ENCODE measurements around the gene TARS3. TPM values are rescaled to one million over a fixed set of nuclear protein-coding genes. Genes with fewer than 3 reads are reported as not detected.
A peak's percentile ranks its signal among the peaks of the same experiment; 100 is the strongest.

Gene TARS3
- total and polyA plus RNA-seq, 3 donors from 2014 or later: 10.3 to 40.2 (median 25.0) TPM

- TF ChIP-seq POLR2A (IDR thresholded peaks at IDR 0.05): no peak
- TF ChIP-seq CTCF (IDR thresholded peaks at IDR 0.05): no peak
- Histone ChIP-seq H3K27ac (peak overlapping the region; percentile 89 to 92), H3K4me1 (peaks cover 17% of the 10 kb centered on the region), H3K4me3 (peak overlapping the region; percentile 80 to 89), H3K27me3 (no peaks in the 10 kb centered on the region), H3K9me3 (no peaks in the 10 kb centered on the region), H3K36me3 (ENCODE audit: low read depth, missing control alignments) (no peaks in the 10 kb centered on the region)
- 0 to 1% methylated on average over 14 to 32 of the region's 32 CpGs for WGBS, 2 donors
- intact Hi-C loops (cut with DNase I; ENCODE audit: low total_unique reads): no loop called here
- DNase-seq: peak; percentile 57
Measured at GRCh38 chr15:101651554-101652097, 72.6 kb downstream of the TARS3 start.

- Histone ChIP-seq H3K9me3 (no peaks in the 10 kb centered on the region), H3K27ac (no peak overlapping the region), H3K36me3 (ENCODE audit: low read depth, missing control alignments) (no peaks in the 10 kb centered on the region), H3K4me3 (no peak overlapping the region), H3K4me1 (peaks cover 17% of the 10 kb centered on the region), H3K27me3 (no peaks in the 10 kb centered on the region)
- no peak for DNase-seq
- 56 to 58% methylated on average over 5 of the region's 5 CpGs for WGBS, 2 donors
- TF ChIP-seq CTCF (IDR thresholded peaks at IDR 0.05) (no peak), POLR2A (IDR thresholded peaks at IDR 0.05) (no peak)
- intact Hi-C loops (cut with DNase I; ENCODE audit: low total_unique reads): no loop called here
Measured at GRCh38 chr15:101650145-101650544, 74.1 kb downstream of the TARS3 start.

GRCh38 chr15:101648356-101648755 is 75.9 kb downstream of the TARS3 start:
- no peak for TF ChIP-seq CTCF (IDR thresholded peaks at IDR 0.05)
- TF ChIP-seq POLR2A (IDR thresholded peaks at IDR 0.05): no peak
- Histone ChIP-seq H3K4me3 (no peak overlapping the region), H3K4me1 (peaks cover 17% of the 10 kb centered on the region), H3K27ac (no peak overlapping the region), H3K36me3 (ENCODE audit: low read depth, missing control alignments) (no peaks in the 10 kb centered on the region), H3K9me3 (no peaks in the 10 kb centered on the region), H3K27me3 (no peaks in the 10 kb centered on the region)
- intact Hi-C loops (cut with DNase I; ENCODE audit: low total_unique reads): loop anchor here (10.0 kb wide), 1 partner anchor 354 kb away; the partner anchor contains the start of gene SNRPA1
- WGBS, 2 donors: 90 to 91% methylated on average over 6 of the region's 6 CpGs
- no peak for DNase-seq

- H3K36me3 ChIP-seq (ENCODE audit: low read depth, missing control alignments): no peaks in the 10 kb centered on the region
- intact Hi-C loops (cut with DNase I; ENCODE audit: low total_unique reads): loop anchor here (10.0 kb wide), 1 partner anchor 352 kb away; the partner anchor contains the start of gene SNRPA1
- H3K27ac ChIP-seq: no peak overlapping the region
- H3K4me3 ChIP-seq: no peak overlapping the region
- no peaks in the 10 kb centered on the region for H3K27me3 ChIP-seq
- no peak for TF ChIP-seq CTCF (IDR thresholded peaks at IDR 0.05)
- no peak for TF ChIP-seq POLR2A (IDR thresholded peaks at IDR 0.05)
- no peaks in the 10 kb centered on the region for H3K9me3 ChIP-seq
- DNase-seq: no peak
- 62 to 66% methylated on average over 3 of the region's 3 CpGs for WGBS, 2 donors
- H3K4me1 ChIP-seq: peaks cover 12% of the 10 kb centered on the region
Measured at GRCh38 chr15:101647251-101647650, 77.0 kb downstream of the TARS3 start.

GRCh38 chr15:101646672-101647071 is 77.6 kb downstream of the TARS3 start:
- no peak overlapping the region for H3K27ac ChIP-seq

More at GRCh38 chr15:101646672-101647071, 77.6 kb downstream of the TARS3 start:
- no peaks in the 10 kb centered on the region for H3K36me3 ChIP-seq (ENCODE audit: low read depth, missing control alignments)
- H3K9me3 ChIP-seq: no peaks in the 10 kb centered on the region
- no peak for TF ChIP-seq POLR2A (IDR thresholded peaks at IDR 0.05)
- TF ChIP-seq CTCF (IDR thresholded peaks at IDR 0.05): no peak
- no peaks in the 10 kb centered on the region for H3K27me3 ChIP-seq
- no peak overlapping the region for H3K4me3 ChIP-seq
- peak; percentile 56 for DNase-seq
- intact Hi-C loops (cut with DNase I; ENCODE audit: low total_unique reads): loop anchor here (10.0 kb wide), 1 partner anchor 352 kb away; the partner anchor contains the start of gene SNRPA1
- whole genome bisulfite sequencing, 2 donors: 50 to 51% methylated on average over 8 of the region's 8 CpGs
- H3K4me1 ChIP-seq: peaks cover 12% of the 10 kb centered on the region

All from testis (tissue), 3 donors.